Glutamatergic neuron (in vitro differentiated cells): ENCODE results near the gene INSYN1. TPM values are rescaled to one million over a fixed set of nuclear protein-coding genes. Genes with fewer than 3 reads are reported as not detected.

Source experiments
- DNase-seq: peaks from one replicate; pipeline ENCODE4 v3.0.0; 2022
- H3K27ac Mint-ChIP-seq: one replicate; pipeline ENCODE4 v1.8.0; 2020; ENCODE audit warnings: mild to moderate bottlenecking, mixed read lengths, inconsistent platforms; ENCODE audit not compliant: unreplicated experiment
- H3K27me3 Mint-ChIP-seq: one replicate; pipeline ENCODE4 v1.8.0; 2020; ENCODE audit warnings: mild to moderate bottlenecking, moderate library complexity, mixed read lengths, inconsistent platforms; ENCODE audit not compliant: unreplicated experiment
- H3K36me3 Mint-ChIP-seq: one replicate; pipeline ENCODE4 v1.8.0; 2020; ENCODE audit warnings: mild to moderate bottlenecking, mixed read lengths, inconsistent platforms; ENCODE audit not compliant: unreplicated experiment
- H3K4me1 Mint-ChIP-seq: one replicate; pipeline ENCODE4 v1.8.0; 2020; ENCODE audit warnings: mild to moderate bottlenecking, low read depth, mixed read lengths, inconsistent platforms; ENCODE audit not compliant: unreplicated experiment
- H3K4me3 Mint-ChIP-seq: one replicate; pipeline ENCODE4 v1.8.0; 2020; ENCODE audit warnings: mild to moderate bottlenecking, mixed read lengths, inconsistent platforms; ENCODE audit not compliant: unreplicated experiment
- H3K9me3 Mint-ChIP-seq: one replicate; pipeline ENCODE4 v1.8.0; 2020; ENCODE audit warnings: mild to moderate bottlenecking, moderate library complexity, mixed read lengths, inconsistent platforms; ENCODE audit not compliant: unreplicated experiment
- CTCF ChIP-seq: fragments of 200-600 bp; sonication (generic); IDR thresholded peaks from one replicate; pipeline ENCODE4 v1.5.0; 2021; ENCODE audit not compliant: partially characterized antibody, unreplicated experiment
- total RNA-seq: library from RNA; stranded (reverse); fragmentation: NEBNext Ultra II Directional; extraction: Animal tissue kit (Norgen Biotek cat#: 25700); gene quantifications from one replicate; pipeline ENCODE4 v1.2.1, GENCODE V29; 2021; ENCODE audit not compliant: unreplicated experiment

INSYN1 gene
- total RNA-seq, 1 donor from 2014 or later: 86.6 TPM

- no peak for TF ChIP-seq CTCF
- peaks cover 2% of the 10 kb centered on the region for H3K9me3 Mint-ChIP-seq
- DNase-seq: no peak
- peaks cover 15% of the 10 kb centered on the region for H3K4me1 Mint-ChIP-seq
- H3K27me3 Mint-ChIP-seq: peaks cover 7% of the 10 kb centered on the region
- no peaks in the 10 kb centered on the region for H3K36me3 Mint-ChIP-seq
- no peak overlapping the region for H3K27ac Mint-ChIP-seq
- H3K4me3 Mint-ChIP-seq: no peak overlapping the region
These were observed 3.2 kb upstream of the INSYN1 start for GRCh38 chr15:73756390-73756789.

GRCh38 chr15:73755946-73756345 is 2.8 kb upstream of the INSYN1 start:
- Mint-ChIP-seq H3K4me1 (peaks cover 15% of the 10 kb centered on the region), H3K4me3 (no peak overlapping the region), H3K27ac (no peak overlapping the region), H3K36me3 (no peaks in the 10 kb centered on the region), H3K27me3 (peaks cover 7% of the 10 kb centered on the region), H3K9me3 (peaks cover 2% of the 10 kb centered on the region)
- TF ChIP-seq CTCF: no peak
- DNase-seq: no peak

- no peaks in the 10 kb centered on the region for H3K36me3 Mint-ChIP-seq
- H3K4me1 Mint-ChIP-seq: peaks cover 19% of the 10 kb centered on the region
- TF ChIP-seq CTCF: no peak
- no peak overlapping the region for H3K27ac Mint-ChIP-seq
- peaks cover 10% of the 10 kb centered on the region for H3K27me3 Mint-ChIP-seq
- no peak overlapping the region for H3K4me3 Mint-ChIP-seq
- peaks cover 4% of the 10 kb centered on the region for H3K9me3 Mint-ChIP-seq
- no peak for DNase-seq
These were observed 2.3 kb upstream of the INSYN1 start for GRCh38 chr15:73755481-73755880.

GRCh38 chr15:73754461-73754860 is 1.3 kb upstream of the INSYN1 start:
- Mint-ChIP-seq H3K9me3 (peaks cover 13% of the 10 kb centered on the region), H3K27me3 (peaks cover 18% of the 10 kb centered on the region), H3K4me3 (peak overlapping the region; percentile 83), H3K36me3 (no peaks in the 10 kb centered on the region), H3K27ac (no peak overlapping the region), H3K4me1 (peaks cover 28% of the 10 kb centered on the region)
- TF ChIP-seq CTCF: no peak
- no peak for DNase-seq

- DNase-seq: peak; percentile 62
- Mint-ChIP-seq H3K9me3 (peaks cover 14% of the 10 kb centered on the region), H3K36me3 (no peaks in the 10 kb centered on the region), H3K27me3 (peaks cover 18% of the 10 kb centered on the region), H3K4me3 (no peak overlapping the region), H3K4me1 (peaks cover 45% of the 10 kb centered on the region), H3K27ac (no peak overlapping the region)
- TF ChIP-seq CTCF: no peak
These were observed 351 bp downstream of the INSYN1 start for GRCh38 chr15:73752806-73753193.
